Measurements from ENCODE around the gene SAP30BP. TPM values are rescaled to one million over a fixed set of nuclear protein-coding genes. Genes with fewer than 3 reads are reported as not detected.

Gene SAP30BP
- total RNA-seq (143 and 151 TPM in 2 replicates), polyA plus RNA-seq (112 and 116 TPM in 2 replicates), polyA minus RNA-seq (66.8 and 68.3 TPM in 2 replicates), Bru-seq, nascent RNA (percentile 91 among the genes with signal in this experiment), BruChase-seq, experiment 1, labeled RNA remaining after a 6-hour chase (percentile 85 among the genes with signal in this experiment), BruChase-seq, experiment 2, labeled RNA remaining after a 2-hour chase (percentile 85 among the genes with signal in this experiment)
- 112 TPM in 2 replicates for polyA plus RNA-seq (2011; cell fraction: cytosol; rRNA removed)
- polyA plus RNA-seq (2011; cell fraction: nucleus; rRNA removed): 441 and 460 TPM in 2 replicates
- polyA plus RNA-seq (2012): 103 and 117 TPM in 2 replicates
- polyA minus RNA-seq (2011; cell fraction: cytosol; rRNA and poly(A)+ RNA removed): 25.8 TPM
- polyA minus RNA-seq (2011; cell fraction: nucleus; rRNA and poly(A)+ RNA removed): 102 and 114 TPM in 2 replicates
- long read RNA-seq, transcript SAP30BP-225 (11 exons, 2,722 nt): major isoform, 287 of 357 reads
- long read RNA-seq, partial matches to known transcripts: 5 of 357 reads
- long read RNA-seq, other reads (novel, unspliced or antisense): 51 of 357 reads

DNA sequence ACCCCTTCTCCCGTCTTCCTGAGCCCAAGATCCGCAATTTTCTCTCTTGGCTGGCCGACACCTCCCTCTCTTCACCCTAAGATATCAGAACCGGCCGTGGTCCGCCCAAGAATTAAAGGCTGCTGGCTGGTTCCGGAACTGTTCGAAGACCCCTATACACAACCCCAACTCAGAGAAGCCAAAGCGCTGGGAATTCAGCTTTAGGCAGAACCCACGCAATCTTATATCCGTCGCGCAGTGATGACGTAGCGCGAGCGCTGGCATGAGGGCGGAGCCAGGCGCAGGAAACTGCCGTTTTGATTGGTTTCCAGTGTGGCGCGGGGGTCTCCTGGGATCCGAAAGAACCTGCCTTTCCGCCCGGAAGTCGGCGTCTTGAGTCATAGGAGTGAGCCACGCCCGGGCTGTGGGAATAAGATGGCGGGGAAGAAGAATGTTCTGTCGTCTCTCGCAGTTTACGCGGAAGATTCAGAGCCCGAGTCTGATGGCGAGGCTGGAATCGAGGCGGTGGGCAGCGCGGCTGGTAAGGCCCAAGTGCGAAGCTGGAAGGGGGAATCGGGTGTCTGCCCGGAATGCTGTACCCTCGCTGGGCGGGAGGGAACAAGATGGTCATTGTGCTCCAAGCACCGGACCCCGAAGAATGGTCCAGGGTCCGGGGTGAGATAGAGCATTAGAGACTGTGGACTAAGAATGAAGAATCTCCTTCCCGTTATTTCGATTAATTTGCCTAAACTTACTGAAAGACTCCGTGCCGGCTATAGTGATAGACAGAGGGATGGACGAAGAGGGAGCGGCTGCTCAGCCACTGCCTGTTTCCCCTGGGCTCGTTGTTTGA is at the start of gene SAP30BP, which contains the start of gene RECQL5:
TSS of gene SAP30BP (plus strand) at position 380 of the 832 bp plus-strand sequence. CDS start at position 415, 35 bp downstream.
TSS of gene RECQL5 (minus strand) at position 196 of the 832 bp plus-strand sequence. CDS start 597 bp downstream, outside the sequence.
- H3K79me2 ChIP-seq (ENCODE audit: control insufficient read depth, insufficient read depth, low read length): peaks cover 60% of the 10 kb centered on the region
- H3K4me1 ChIP-seq (ENCODE audit: control insufficient read depth, extremely low read depth, insufficient read depth, low read length): peaks cover 20% of the 10 kb centered on the region
- POLR2A ChIA-PET: interaction anchor here (0.6 to 1.8 kb wide), 4 partner anchors 11 to 71 kb away, joined by 3 to 5 read pairs (median 4); no protein-coding TSS in a partner anchor
- dilution Hi-C loops (cut with MboI; ENCODE audit: extremely low pct_ligation_motif_present, low sequenced_read_pairs) (no loop called here), intact Hi-C loops (cut with micrococcal nuclease) (no loop called here)
- peak within 1 kb of the TSS; percentile 77 to 95 (median 81) for H3K4me3 ChIP-seq (replicated peaks in 1 of 3; ENCODE audit: insufficient read depth in 1 of 3, low read depth in 1 of 3, low read length in 3 of 3)
- H3K4me2 ChIP-seq (ENCODE audit: insufficient read depth, low read length): peak within 1 kb of the TSS; percentile 91
- FAIRE-seq: peak; percentile 96
- H3K27ac ChIP-seq (ENCODE audit: insufficient read depth, low read depth, low read length): peak within 1 kb of the TSS; percentile 86
- H3K9me1 ChIP-seq (replicated peaks; ENCODE audit: control insufficient read depth, extremely low read depth, insufficient read depth, low read length): no peaks in the 10 kb centered on the region
- CTCF ChIA-PET: interaction anchor here (1.8 to 3.6 kb wide), 5 partner anchors 13 to 83 kb away, joined by 7 to 29 read pairs (median 11); partner anchors contain the start of gene SMIM5
- no peaks in the 10 kb centered on the region for H3K9me3 ChIP-seq (replicated peaks; ENCODE audit: control insufficient read depth, insufficient read depth, low read length)
- TF ChIP-seq POLR2AphosphoS5 (IDR thresholded peaks at IDR 0.05; ENCODE audit: insufficient read depth, low read depth, low read length) (peak; percentile 54), CTCF (IDR thresholded peaks at IDR 0.05; ENCODE audit: extremely low read depth in 1 of 2, insufficient read depth in 1 of 2, low read depth in 1 of 2, low read length in 2 of 2) (no peak), GATA2 (IDR thresholded peaks at IDR 0.05; ENCODE audit: insufficient read depth, insufficient read length, low read depth, low read length) (no peak), EZH2 (IDR thresholded peaks at IDR 0.05; ENCODE audit: borderline replicate concordance, low read depth, low read length, severe bottlenecking) (no peak), POLR2A (IDR thresholded peaks at IDR 0.05; ENCODE audit: low read depth, low read length) (peak; percentile 31), FOS (IDR thresholded peaks at IDR 0.05; ENCODE audit: borderline replicate concordance, insufficient read depth, low read length) (peak; percentile 61), JUN (IDR thresholded peaks at IDR 0.05; ENCODE audit: borderline replicate concordance, insufficient read depth, insufficient read length, low read depth) (no peak), MYC (IDR thresholded peaks at IDR 0.05; ENCODE audit: low read depth, low read length) (no peak)
- TF ChIP-seq, protein P1, sequence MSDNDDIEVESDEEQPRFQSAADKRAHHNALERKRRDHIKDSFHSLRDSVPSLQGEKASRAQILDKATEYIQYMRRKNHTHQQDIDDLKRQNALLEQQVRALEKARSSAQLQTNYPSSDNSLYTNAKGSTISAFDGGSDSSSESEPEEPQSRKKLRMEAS (IDR thresholded peaks at IDR 0.05; ENCODE audit: insufficient read depth, insufficient read length): peak; percentile 42
- peaks cover 10 to 17% of the 10 kb centered on the region in 2 experiments for H3K36me3 ChIP-seq (ENCODE audit: control insufficient read depth in 2 of 2, extremely low read depth in 1 of 2, insufficient read depth in 2 of 2, low read length in 2 of 2)
- H3K9ac ChIP-seq (replicated peaks; ENCODE audit: extremely low read depth, insufficient read depth, low read length): peak within 1 kb of the TSS; percentile 93
- H4K20me1 ChIP-seq (replicated peaks; ENCODE audit: control insufficient read depth, extremely low read depth, insufficient read depth, low read length): no peaks in the 10 kb centered on the region
- DNase-seq (ENCODE audit: low read depth, low spot score): peak; percentile 98
- H3K27me3 ChIP-seq (ENCODE audit: control insufficient read depth in 2 of 2, insufficient read depth in 2 of 2, low read length in 2 of 2): no peaks in the 10 kb centered on the region
- H2AFZ ChIP-seq (ENCODE audit: low read depth, low read length): peak within 1 kb of the TSS; percentile 62
- TSS peak; percentile 55 for BruUV-seq (replicated peaks)

Measured in endothelial cell of umbilical vein (primary cell).